Thoracic aorta (tissue), 2 donors: ENCODE data around the gene MFSD8. TPM values are rescaled to one million over a fixed set of nuclear protein-coding genes. Genes with fewer than 3 reads are reported as not detected.

ENCODE experiments used
- ATAC-seq: fragments of 150-250 bp; one replicate; pipeline ENCODE4 v1.8.0; 2017; ENCODE audit warnings: low read depth; ENCODE audit not compliant: insufficient number of reproducible peaks, low FRiP score
- DNase-seq: peaks from one replicate; pipeline ENCODE4 v3.0.0-alpha.2; 2020; ENCODE audit warnings: low spot score
- H3K27ac ChIP-seq, 2 donors: fragments of 200-600 bp; sonication (generic); 1 replicate in 1 of 2; 2 replicates in 1 of 2; pipeline ENCODE4 v1.5.1; 2016; ENCODE audit warnings: mild to moderate bottlenecking in 2 of 2, moderate library complexity in 2 of 2
- H3K27me3 ChIP-seq: fragments of 200-600 bp; sonication (generic); replicated peaks from 2 replicates; pipeline ENCODE4 v1.6.0; 2016; ENCODE audit warnings: mild to moderate bottlenecking; ENCODE audit not compliant: insufficient read depth
- H3K36me3 ChIP-seq: fragments of 200-600 bp; sonication (generic); one replicate; pipeline ENCODE4 v1.5.1; 2016
- H3K4me1 ChIP-seq, 2 donors: fragments of 200-600 bp; sonication (generic); 1 replicate in 1 of 2; 2 replicates in 1 of 2; pipeline versions ENCODE4 v1.5.1 to v1.6.0; 2016; ENCODE audit warnings: low read depth in 2 of 2, mild to moderate bottlenecking in 1 of 2; ENCODE audit not compliant: control insufficient read depth in 1 of 2
- H3K4me3 ChIP-seq: fragments of 200-600 bp; sonication (generic); 2 replicates; pipeline ENCODE4 v1.5.1; 2016; ENCODE audit warnings: mild to moderate bottlenecking
- H3K9me3 ChIP-seq: fragments of 200-600 bp; sonication (generic); 2 replicates; pipeline ENCODE4 v1.5.1; 2016
- total RNA-seq, 2 donors: library from RNA; depleted of rRNA; stranded (reverse); fragments of >200 nt; gene quantifications; one replicate each; pipeline versions ENCODE4 v1.1.0 to v1.2.3, GENCODE V29; 2016
- TF ChIP-seq, protein P1 (sequence below): fragments of 200-600 bp; sonication (generic); IDR thresholded peaks from one replicate; pipeline ENCODE4 v1.5.1; 2019; ENCODE audit warnings: antibody characterized with exemption

The MFSD8 gene
- total RNA-seq, 2 donors from 2014 or later = 28.2 to 30.7 TPM

GRCh38 chr4:127881563-127881864 lies 83.5 kb downstream of the MFSD8 start:
- no peak for ATAC-seq
- Histone ChIP-seq H3K4me3 (peak overlapping the region; percentile 80), H3K27ac (no peak overlapping the region), H3K36me3 (no peaks in the 10 kb centered on the region), H3K27me3 (no peaks in the 10 kb centered on the region), H3K9me3 (no peaks in the 10 kb centered on the region), H3K4me1 (peaks cover 8 to 12% of the 10 kb centered on the region in 2 donors)
- TF ChIP-seq, protein P1, sequence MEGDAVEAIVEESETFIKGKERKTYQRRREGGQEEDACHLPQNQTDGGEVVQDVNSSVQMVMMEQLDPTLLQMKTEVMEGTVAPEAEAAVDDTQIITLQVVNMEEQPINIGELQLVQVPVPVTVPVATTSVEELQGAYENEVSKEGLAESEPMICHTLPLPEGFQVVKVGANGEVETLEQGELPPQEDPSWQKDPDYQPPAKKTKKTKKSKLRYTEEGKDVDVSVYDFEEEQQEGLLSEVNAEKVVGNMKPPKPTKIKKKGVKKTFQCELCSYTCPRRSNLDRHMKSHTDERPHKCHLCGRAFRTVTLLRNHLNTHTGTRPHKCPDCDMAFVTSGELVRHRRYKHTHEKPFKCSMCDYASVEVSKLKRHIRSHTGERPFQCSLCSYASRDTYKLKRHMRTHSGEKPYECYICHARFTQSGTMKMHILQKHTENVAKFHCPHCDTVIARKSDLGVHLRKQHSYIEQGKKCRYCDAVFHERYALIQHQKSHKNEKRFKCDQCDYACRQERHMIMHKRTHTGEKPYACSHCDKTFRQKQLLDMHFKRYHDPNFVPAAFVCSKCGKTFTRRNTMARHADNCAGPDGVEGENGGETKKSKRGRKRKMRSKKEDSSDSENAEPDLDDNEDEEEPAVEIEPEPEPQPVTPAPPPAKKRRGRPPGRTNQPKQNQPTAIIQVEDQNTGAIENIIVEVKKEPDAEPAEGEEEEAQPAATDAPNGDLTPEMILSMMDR = no peak
- DNase-seq = no peak

DNA sequence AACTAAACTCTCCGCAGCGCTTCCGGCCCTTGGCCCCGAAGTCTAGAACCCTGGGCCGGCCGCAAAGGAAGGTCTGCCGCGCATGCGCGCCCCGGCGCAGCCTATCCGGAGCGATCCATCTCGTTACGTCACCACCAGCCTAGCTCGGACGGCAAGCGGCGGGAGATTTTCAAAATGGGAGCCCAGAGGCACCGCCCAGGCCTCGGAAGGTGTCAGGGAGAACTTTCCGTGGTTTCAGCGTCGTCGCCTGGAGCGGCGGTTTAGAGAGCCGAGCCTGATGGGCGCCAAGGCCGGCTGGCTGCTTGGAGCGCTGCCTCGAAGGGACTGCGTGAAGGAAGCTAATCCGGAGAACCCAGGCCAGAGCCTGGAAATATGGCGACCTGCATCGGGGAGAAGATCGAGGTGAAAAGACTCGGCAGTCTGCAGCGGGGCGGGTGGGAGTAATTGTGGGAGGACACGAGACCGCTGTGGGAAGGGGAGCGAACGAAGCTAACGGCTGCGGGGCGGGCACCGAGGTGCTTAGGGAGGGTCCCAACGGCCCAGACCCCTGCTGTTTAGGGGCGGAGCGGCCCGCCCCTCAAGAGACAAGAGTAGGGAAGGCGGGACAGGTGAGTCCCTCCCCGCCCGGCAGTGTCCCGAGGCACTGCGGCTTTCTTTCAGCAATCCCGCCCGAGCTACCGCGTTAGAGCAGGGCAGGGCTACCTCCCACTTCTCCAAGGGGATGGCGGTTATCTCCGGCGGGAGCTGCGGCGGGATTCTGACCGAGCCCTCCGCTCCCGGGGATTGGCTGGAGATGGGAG lies 84.0 kb downstream of the MFSD8 start, which contains the start of gene PLK4:
TSS of gene PLK4 (plus strand) at position 131 of the 800 bp plus-strand sequence. CDS start at position 373, 242 bp downstream.
- H3K4me3 ChIP-seq = peak within 1 kb of the TSS; percentile 80
- no peaks in the 10 kb centered on the region for H3K9me3 ChIP-seq
- ATAC-seq = peak; percentile 98
- DNase-seq = peak; percentile 71
- no peaks in the 10 kb centered on the region for H3K27me3 ChIP-seq
- peaks cover 8 to 12% of the 10 kb centered on the region in 2 donors for H3K4me1 ChIP-seq
- H3K27ac ChIP-seq = peak within 1 kb of the TSS; percentile 52 to 74
- H3K36me3 ChIP-seq = no peaks in the 10 kb centered on the region
- TF ChIP-seq, protein P1 = no peak

- TF ChIP-seq, protein P1 = no peak
- no peaks in the 10 kb centered on the region for H3K9me3 ChIP-seq
- peaks cover 4 to 15% of the 10 kb centered on the region in 2 donors for H3K4me1 ChIP-seq
- no peaks in the 10 kb centered on the region for H3K36me3 ChIP-seq
- no peaks in the 10 kb centered on the region for H3K27me3 ChIP-seq
- ATAC-seq = no peak
- DNase-seq = no peak
- H3K27ac ChIP-seq = no peak overlapping the region
- no peak overlapping the region for H3K4me3 ChIP-seq
Measured at GRCh38 chr4:127875791-127876190, 89.2 kb downstream of the MFSD8 start.

- peak; percentile 93 for ATAC-seq
- peak overlapping the region; percentile 33 to 67 for H3K27ac ChIP-seq
- DNase-seq = no peak
- TF ChIP-seq, protein P1 = no peak
- no peaks in the 10 kb centered on the region for H3K27me3 ChIP-seq
- H3K36me3 ChIP-seq = no peaks in the 10 kb centered on the region
- H3K9me3 ChIP-seq = no peaks in the 10 kb centered on the region
- peaks cover 4 to 17% of the 10 kb centered on the region in 2 donors for H3K4me1 ChIP-seq
- peak overlapping the region; percentile 12 for H3K4me3 ChIP-seq
Measured at GRCh38 chr4:127870688-127871087, 94.3 kb downstream of the MFSD8 start.

DNA sequence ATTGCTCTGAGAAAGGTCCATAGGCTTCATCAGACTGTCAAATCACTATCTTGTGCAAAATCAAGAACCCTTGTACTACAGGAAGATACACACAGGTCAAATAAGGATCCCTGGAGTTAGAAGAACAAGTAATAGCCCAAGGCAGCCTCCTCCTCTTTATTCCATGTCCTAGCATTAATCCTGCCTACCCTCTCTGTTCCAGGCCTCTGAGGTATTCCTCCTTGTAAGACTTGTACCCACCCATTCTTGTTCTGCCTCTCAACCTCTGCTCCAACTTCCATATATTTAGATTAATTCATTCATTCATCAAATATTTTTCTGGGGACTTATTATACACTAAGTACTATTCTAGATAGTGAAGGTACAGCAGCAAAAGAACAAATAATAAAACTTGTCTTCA lies 94.7 kb downstream of the MFSD8 start:
- no peaks in the 10 kb centered on the region for H3K36me3 ChIP-seq
- TF ChIP-seq, protein P1 = no peak
- H3K4me1 ChIP-seq = peaks cover 4 to 17% of the 10 kb centered on the region in 2 donors
- H3K27me3 ChIP-seq = no peaks in the 10 kb centered on the region
- ATAC-seq (no peak), DNase-seq (no peak)
- H3K27ac ChIP-seq = peak overlapping the region; percentile 33 to 67
- H3K9me3 ChIP-seq = no peaks in the 10 kb centered on the region
- H3K4me3 ChIP-seq = peak overlapping the region; percentile 12
